ENCODE data around the gene CTRB1. TPM values are rescaled to one million over a fixed set of nuclear protein-coding genes. Genes with fewer than 3 reads are reported as not detected.

The CTRB1 gene
- total RNA-seq, 1 donor from 2014 or later, result not detected

Other genes with a start within 250 kb of the CTRB1 start
- 48.8 TPM for gene WDR59, start 233.9 kb upstream of the CTRB1 start, total RNA-seq
- 31.3 TPM for gene ZNRF1, start 220.0 kb upstream of the CTRB1 start, total RNA-seq
- gene LDHD, start 102.2 kb upstream of the CTRB1 start, total RNA-seq, result 89.3 TPM
- 10.5 TPM for gene ZFP1, start 70.5 kb upstream of the CTRB1 start, total RNA-seq
- not detected for gene CTRB2, start 11.8 kb upstream of the CTRB1 start, total RNA-seq
- 80.3 TPM for gene BCAR1, start 32.6 kb downstream of the CTRB1 start, total RNA-seq
- 24.6 TPM for gene CFDP1, start 214.5 kb downstream of the CTRB1 start, total RNA-seq
- gene TMEM170A, start 245.7 kb downstream of the CTRB1 start, total RNA-seq, result 10.4 TPM